T47D (cell line): Measurements from ENCODE around the gene NOSTRIN.

ENCODE experiments used
- DNase-seq, 2 experiments: peaks; one replicate each; pipeline versions ENCODE4 v3.0.0 to v3.0.0-alpha.2; 2011 to 2012; ENCODE audit warnings: low read depth in 1 of 2, low spot score in 1 of 2
- JUND ChIP-seq: IDR thresholded peaks from 2 replicates; pipeline ENCODE4 v1.6.1; 2012; ENCODE audit warnings: low read depth
- in situ Hi-C: cut with HindIII; loops from 2 replicates; pipeline ENCODE4 v1.10.0; 2016; ENCODE audit warnings: low sequenced_read_pairs, low pct_unique_long_range_greater_than_20kb

NOSTRIN gene

GRCh38 chr2:168884975-168885374 is 82.5 kb downstream of the NOSTRIN start:
- in situ Hi-C loops, result no loop called here
- DNase-seq, result no peak
- TF ChIP-seq JUND, result no peak

- in situ Hi-C loops, result no loop called here
- TF ChIP-seq JUND, result no peak
- DNase-seq, result no peak
These were observed 87.2 kb downstream of the NOSTRIN start for GRCh38 chr2:168889635-168890005.

DNA sequence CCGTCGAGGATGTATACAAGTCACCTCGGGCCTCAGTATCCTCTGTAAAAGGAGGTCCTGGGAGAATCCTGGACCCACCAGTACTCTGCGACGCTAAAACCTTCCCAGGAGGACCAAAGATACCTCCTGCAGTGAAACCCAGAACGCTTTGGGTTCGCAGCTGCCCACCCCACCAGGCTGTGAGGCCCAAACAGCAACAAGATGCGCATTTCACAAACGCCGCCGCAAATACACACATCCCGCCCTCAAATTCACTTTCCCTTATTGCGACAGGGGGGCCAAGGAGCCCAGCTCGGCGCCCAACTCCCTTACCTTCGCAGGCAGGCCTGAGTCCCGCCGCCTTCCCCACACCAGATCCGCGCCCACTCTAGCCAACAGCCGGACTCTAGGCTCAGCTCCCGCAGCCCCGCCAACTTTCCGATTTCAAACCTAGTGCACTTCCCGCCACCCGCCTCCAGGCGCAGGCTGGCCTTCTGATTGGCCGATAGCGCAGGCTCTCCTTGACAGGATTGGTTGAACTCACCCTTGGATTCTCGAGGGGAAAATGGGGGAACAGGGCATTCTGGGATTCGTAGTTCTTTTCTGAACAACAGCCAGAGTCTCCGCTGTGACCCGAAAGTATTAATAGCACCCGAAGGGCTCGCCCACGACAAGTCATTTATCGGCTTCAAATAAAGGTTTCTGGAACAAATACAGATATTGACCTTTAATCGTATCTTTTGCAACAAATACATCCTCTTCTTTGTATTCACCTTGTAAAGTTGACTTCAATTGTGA is 87.8 kb downstream of the NOSTRIN start, which contains the start of gene SPC25:
SPC25 (minus strand) TSS at position 425 of the 777 bp plus-strand sequence. CDS start 911 bp downstream, outside the sequence.
- peak; percentile 80 to 92 for DNase-seq
- no peak for TF ChIP-seq JUND
- in situ Hi-C loops, result no loop called here

- no peak for TF ChIP-seq JUND
- no peak for DNase-seq
- in situ Hi-C loops, result no loop called here
These were observed 89.9 kb downstream of the NOSTRIN start for GRCh38 chr2:168892327-168892726.

DNA sequence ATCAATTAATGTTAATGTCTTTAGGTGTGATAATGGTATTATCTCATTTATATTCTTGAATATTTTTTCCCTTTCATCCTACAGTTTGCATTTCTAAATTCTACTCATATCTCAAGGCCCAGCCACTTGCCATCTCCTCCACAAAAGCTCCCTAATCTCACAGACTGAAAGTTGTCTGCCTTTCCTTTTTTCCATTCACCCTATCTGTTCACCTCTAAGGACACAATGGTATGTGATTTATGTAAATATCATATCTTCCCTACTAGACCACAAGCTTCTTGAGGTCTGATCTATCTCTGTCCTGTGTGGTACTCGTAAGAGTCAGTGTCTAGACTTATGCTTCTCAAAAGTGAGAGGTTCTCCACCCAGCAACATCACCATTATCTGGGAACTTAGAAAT is 91.7 kb downstream of the NOSTRIN start:
- no peak for DNase-seq
- no peak for TF ChIP-seq JUND
- in situ Hi-C loops, result no loop called here

DNA sequence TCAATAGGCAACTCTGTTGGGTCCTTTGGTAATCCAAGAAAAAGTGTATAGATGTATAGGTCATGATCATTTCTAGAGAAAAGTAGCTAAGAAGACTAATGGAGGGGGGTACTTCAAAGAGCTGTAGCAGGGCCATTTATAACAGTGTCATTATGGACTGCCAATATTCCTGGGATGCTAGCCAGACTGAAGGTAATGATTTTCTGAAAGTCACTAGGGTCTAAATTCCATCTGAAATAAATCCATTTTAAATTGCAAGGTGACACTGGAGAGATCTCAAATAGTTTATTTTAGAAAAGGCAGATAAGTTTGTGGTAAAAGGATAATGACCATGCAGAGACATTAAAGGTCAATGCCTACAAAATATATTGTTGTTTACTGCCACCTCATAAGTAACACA is 92.3 kb downstream of the NOSTRIN start:
- in situ Hi-C loops, result no loop called here
- DNase-seq, result no peak
- no peak for TF ChIP-seq JUND

- no peak for TF ChIP-seq JUND
- DNase-seq, result no peak
- in situ Hi-C loops, result no loop called here
These were observed 93.3 kb downstream of the NOSTRIN start for GRCh38 chr2:168895771-168896170.

DNA sequence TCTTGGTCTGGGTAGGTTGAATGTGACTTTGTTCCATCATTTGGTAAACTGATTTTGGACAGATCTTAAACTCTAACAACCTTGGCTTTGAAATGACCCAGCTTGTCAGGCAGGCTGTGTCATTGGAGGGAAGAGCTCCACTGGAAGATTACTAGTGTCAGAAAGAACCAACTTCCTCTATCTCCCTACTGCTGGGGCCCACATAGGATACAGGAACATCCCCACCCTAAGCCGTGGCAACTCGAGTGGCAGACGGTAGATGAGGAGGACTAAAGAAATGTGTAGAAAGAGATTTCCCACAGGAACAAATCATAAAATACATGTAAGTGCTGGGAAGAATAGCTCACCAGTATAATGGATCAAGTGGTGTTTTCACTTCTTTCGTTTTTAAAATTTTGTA is 94.3 kb downstream of the NOSTRIN start:
- TF ChIP-seq JUND, result no peak
- DNase-seq, result no peak
- in situ Hi-C loops, result no loop called here

DNA sequence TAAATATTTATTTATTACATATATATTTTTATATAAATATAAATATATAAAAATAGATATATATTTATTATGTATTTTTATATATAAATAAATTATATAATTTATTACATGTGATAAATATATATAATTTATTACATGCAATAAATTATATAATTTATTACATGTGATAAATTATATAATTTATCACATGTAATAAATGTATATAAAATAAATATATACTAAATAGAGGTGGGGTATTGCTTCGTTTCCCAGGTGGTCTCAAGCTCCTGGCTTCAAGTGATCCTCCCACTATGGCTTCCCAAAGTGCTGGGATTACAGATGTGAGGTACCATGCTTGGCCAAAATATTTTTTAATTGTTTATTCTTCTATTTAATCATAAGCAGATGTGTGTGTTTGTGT is 95.0 kb downstream of the NOSTRIN start:
- in situ Hi-C loops, result no loop called here
- DNase-seq, result no peak
- no peak for TF ChIP-seq JUND

- no peak for TF ChIP-seq JUND
- DNase-seq, result no peak
- in situ Hi-C loops, result no loop called here
These were observed 98.6 kb downstream of the NOSTRIN start, which contains the start of gene G6PC2 for GRCh38 chr2:168901003-168901402. Gene G6PC2 (plus strand): TSS chr2:168901291. CDS start chr2:168901332, 41 bp downstream.

DNA sequence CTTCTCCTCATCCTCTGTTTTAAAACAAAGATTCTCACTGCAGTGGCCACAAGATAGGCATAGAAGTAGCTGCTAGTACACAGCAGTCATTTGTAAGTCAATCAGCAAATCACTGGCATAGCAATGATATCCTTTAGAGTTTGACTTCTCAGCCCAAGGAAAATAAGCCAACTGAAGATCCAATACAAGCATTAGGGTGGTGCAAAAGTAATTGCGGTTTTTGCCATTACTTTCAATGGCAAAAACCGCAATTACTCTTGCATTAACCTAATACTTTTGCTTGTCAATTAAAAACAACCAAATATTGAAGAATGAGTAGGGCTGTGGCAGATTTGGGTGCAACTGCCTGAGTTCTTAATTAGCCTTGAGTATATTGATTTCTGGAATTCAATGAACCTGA is 101.5 kb downstream of the NOSTRIN start:
- in situ Hi-C loops, result no loop called here
- TF ChIP-seq JUND, result no peak
- DNase-seq, result no peak

DNA sequence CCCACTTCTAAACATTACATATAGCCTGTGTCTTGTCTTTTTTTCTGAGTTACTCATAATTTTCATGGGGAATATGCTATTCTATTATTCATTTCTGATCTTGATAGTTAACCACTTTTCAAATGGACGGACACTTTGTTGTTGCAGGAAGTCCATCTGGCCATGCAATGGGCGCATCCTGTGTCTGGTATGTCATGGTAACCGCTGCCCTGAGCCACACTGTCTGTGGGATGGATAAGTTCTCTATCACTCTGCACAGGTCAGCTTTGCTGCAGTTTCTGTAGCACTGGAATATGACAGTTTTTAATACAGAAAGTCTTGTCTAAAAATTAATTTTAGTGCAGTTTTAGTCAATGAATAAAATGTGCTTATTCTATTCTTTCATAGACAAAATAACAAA is 101.9 kb downstream of the NOSTRIN start:
- in situ Hi-C loops, result no loop called here
- no peak for TF ChIP-seq JUND
- no peak for DNase-seq

GRCh38 chr2:168907940-168908662 is 105.7 kb downstream of the NOSTRIN start:
- DNase-seq, result no peak
- in situ Hi-C loops, result no loop called here
- no peak for TF ChIP-seq JUND
